ENCODE data around the gene VSTM2L. TPM values are rescaled to one million over a fixed set of nuclear protein-coding genes. Genes with fewer than 3 reads are reported as not detected.

The VSTM2L gene
- total and polyA plus RNA-seq, 2 donors (not counting 3 experiments of a cell fraction or from before 2014, with no cell fraction given): 0.18 TPM; not detected in 1

- Histone ChIP-seq H3K9me3 (replicated peaks; ENCODE audit: control insufficient read depth, insufficient read depth, low read length) (no peaks in the 10 kb centered on the region), H3K4me2 (ENCODE audit: insufficient read depth, low read length) (no peak overlapping the region), H3K9me1 (replicated peaks; ENCODE audit: control insufficient read depth, extremely low read depth, insufficient read depth, low read length) (no peaks in the 10 kb centered on the region), H3K4me3 (replicated peaks in 1 of 3; ENCODE audit: insufficient read depth in 1 of 3, low read depth in 1 of 3, low read length in 3 of 3) (no peak overlapping the region), H2AFZ (ENCODE audit: low read depth, low read length) (no peak overlapping the region), H3K27me3 (ENCODE audit: control insufficient read depth in 2 of 2, insufficient read depth in 2 of 2, low read length in 2 of 2) (peaks cover 0 to 2% of the 10 kb centered on the region in 2 experiments), H3K79me2 (ENCODE audit: control insufficient read depth, insufficient read depth, low read length) (no peaks in the 10 kb centered on the region), H4K20me1 (replicated peaks; ENCODE audit: control insufficient read depth, extremely low read depth, insufficient read depth, low read length) (no peaks in the 10 kb centered on the region), H3K4me1 (ENCODE audit: control insufficient read depth, extremely low read depth, insufficient read depth, low read length) (no peaks in the 10 kb centered on the region), H3K36me3 (ENCODE audit: control insufficient read depth in 2 of 2, extremely low read depth in 1 of 2, insufficient read depth in 2 of 2, low read length in 2 of 2) (no peaks in the 10 kb centered on the region), H3K9ac (replicated peaks; ENCODE audit: extremely low read depth, insufficient read depth, low read length) (no peak overlapping the region), H3K27ac (ENCODE audit: insufficient read depth, low read depth, low read length) (no peak overlapping the region)
- POLR2A ChIA-PET: no interaction called here
- DNase-seq (ENCODE audit: low read depth, low spot score) (no peak), FAIRE-seq (no peak)
- intact Hi-C loops (cut with micrococcal nuclease) (no loop called here), dilution Hi-C loops (cut with MboI; ENCODE audit: extremely low pct_ligation_motif_present, low sequenced_read_pairs) (no loop called here)
- no TSS peak for BruUV-seq (replicated peaks)
- TF ChIP-seq JUN (IDR thresholded peaks at IDR 0.05; ENCODE audit: borderline replicate concordance, insufficient read depth, insufficient read length, low read depth) (no peak), FOS (IDR thresholded peaks at IDR 0.05; ENCODE audit: borderline replicate concordance, insufficient read depth, low read length) (no peak), EZH2 (IDR thresholded peaks at IDR 0.05; ENCODE audit: borderline replicate concordance, low read depth, low read length, severe bottlenecking) (no peak), POLR2AphosphoS5 (IDR thresholded peaks at IDR 0.05; ENCODE audit: insufficient read depth, low read depth, low read length) (no peak), MAX (IDR thresholded peaks at IDR 0.05; ENCODE audit: insufficient read depth, insufficient read length) (no peak), GATA2 (IDR thresholded peaks at IDR 0.05; ENCODE audit: insufficient read depth, insufficient read length, low read depth, low read length) (no peak), MYC (IDR thresholded peaks at IDR 0.05; ENCODE audit: low read depth, low read length) (no peak)
- CTCF ChIA-PET: interaction anchor here (1.1 kb wide), 1 partner anchor 377 kb away, joined by 3 read pairs; no protein-coding TSS in a partner anchor
These were observed 42.2 kb downstream of the VSTM2L start for GRCh38 chr20:37945091-37945547.

- intact Hi-C loops (cut with micrococcal nuclease): no loop called here
- dilution Hi-C loops (cut with MboI; ENCODE audit: extremely low pct_ligation_motif_present, low sequenced_read_pairs): no loop called here
- Histone ChIP-seq H2AFZ (ENCODE audit: low read depth, low read length) (no peak overlapping the region), H3K36me3 (ENCODE audit: control insufficient read depth in 2 of 2, extremely low read depth in 1 of 2, insufficient read depth in 2 of 2, low read length in 2 of 2) (no peaks in the 10 kb centered on the region), H3K27me3 (ENCODE audit: control insufficient read depth in 2 of 2, insufficient read depth in 2 of 2, low read length in 2 of 2) (peaks cover 0 to 2% of the 10 kb centered on the region in 2 experiments), H3K4me3 (replicated peaks in 1 of 3; ENCODE audit: insufficient read depth in 1 of 3, low read depth in 1 of 3, low read length in 3 of 3) (no peak overlapping the region), H3K4me1 (ENCODE audit: control insufficient read depth, extremely low read depth, insufficient read depth, low read length) (no peaks in the 10 kb centered on the region), H3K9me1 (replicated peaks; ENCODE audit: control insufficient read depth, extremely low read depth, insufficient read depth, low read length) (no peaks in the 10 kb centered on the region), H3K27ac (ENCODE audit: insufficient read depth, low read depth, low read length) (no peak overlapping the region), H4K20me1 (replicated peaks; ENCODE audit: control insufficient read depth, extremely low read depth, insufficient read depth, low read length) (no peaks in the 10 kb centered on the region), H3K4me2 (ENCODE audit: insufficient read depth, low read length) (no peak overlapping the region), H3K9ac (replicated peaks; ENCODE audit: extremely low read depth, insufficient read depth, low read length) (no peak overlapping the region), H3K9me3 (replicated peaks; ENCODE audit: control insufficient read depth, insufficient read depth, low read length) (no peaks in the 10 kb centered on the region), H3K79me2 (ENCODE audit: control insufficient read depth, insufficient read depth, low read length) (no peaks in the 10 kb centered on the region)
- FAIRE-seq: no peak
- ChIA-PET CTCF (no interaction called here), POLR2A (no interaction called here)
- DNase-seq (ENCODE audit: low read depth, low spot score): no peak
- TF ChIP-seq MYC (IDR thresholded peaks at IDR 0.05; ENCODE audit: low read depth, low read length): no peak
- TF ChIP-seq, protein P1, sequence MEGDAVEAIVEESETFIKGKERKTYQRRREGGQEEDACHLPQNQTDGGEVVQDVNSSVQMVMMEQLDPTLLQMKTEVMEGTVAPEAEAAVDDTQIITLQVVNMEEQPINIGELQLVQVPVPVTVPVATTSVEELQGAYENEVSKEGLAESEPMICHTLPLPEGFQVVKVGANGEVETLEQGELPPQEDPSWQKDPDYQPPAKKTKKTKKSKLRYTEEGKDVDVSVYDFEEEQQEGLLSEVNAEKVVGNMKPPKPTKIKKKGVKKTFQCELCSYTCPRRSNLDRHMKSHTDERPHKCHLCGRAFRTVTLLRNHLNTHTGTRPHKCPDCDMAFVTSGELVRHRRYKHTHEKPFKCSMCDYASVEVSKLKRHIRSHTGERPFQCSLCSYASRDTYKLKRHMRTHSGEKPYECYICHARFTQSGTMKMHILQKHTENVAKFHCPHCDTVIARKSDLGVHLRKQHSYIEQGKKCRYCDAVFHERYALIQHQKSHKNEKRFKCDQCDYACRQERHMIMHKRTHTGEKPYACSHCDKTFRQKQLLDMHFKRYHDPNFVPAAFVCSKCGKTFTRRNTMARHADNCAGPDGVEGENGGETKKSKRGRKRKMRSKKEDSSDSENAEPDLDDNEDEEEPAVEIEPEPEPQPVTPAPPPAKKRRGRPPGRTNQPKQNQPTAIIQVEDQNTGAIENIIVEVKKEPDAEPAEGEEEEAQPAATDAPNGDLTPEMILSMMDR (IDR thresholded peaks at IDR 0.05; ENCODE audit: extremely low read depth in 1 of 2, insufficient read depth in 1 of 2, low read depth in 1 of 2, low read length in 2 of 2): no peak
- no TSS peak for BruUV-seq (replicated peaks)
These were observed 44.0 kb downstream of the VSTM2L start for GRCh38 chr20:37946946-37947345.
